Pancreas (tissue), 10 donors: ENCODE results near the gene MYO9B. TPM values are rescaled to one million over a fixed set of nuclear protein-coding genes. Genes with fewer than 3 reads are reported as not detected.
"Not testable (repeated sequence)": the region's sequence is repeated elsewhere in the genome, so short reads cannot be mapped to it uniquely, and the experiment has no call there.

Experiments
- ATAC-seq, 4 donors: fragments of 200-7000 bp; cut with Tn5 transposase; one replicate each; pipeline versions ENCODE4 v1.8.0 to v1.9.1; 2020; ENCODE audit warnings: mild to moderate bottlenecking in 4 of 4, moderate library complexity in 4 of 4
- DNase-seq, 6 donors: peaks; one replicate each; pipeline ENCODE4 v3.0.0-alpha.2; 2020
- FAIRE-seq: peaks from 2 replicates; lab custom pipeline; 2012; peaks lifted over from hg19 to GRCh38; lab: Jason Lieb, UNC
- H3K27ac ChIP-seq, 4 donors: fragments of 200-600 bp; sonication (generic); 1 replicate in 3 of 4; 2 replicates in 1 of 4; pipeline versions ENCODE4 v1.5.0 to v1.8.0; 2020
- H3K27me3 ChIP-seq, 4 donors: fragments of 200-600 bp; one replicate each; pipeline ENCODE4 v1.8.0; 2021
- H3K36me3 ChIP-seq, 3 donors: fragments of 200-600 bp; sonication (generic) in 1 of 3; one replicate each; pipeline versions ENCODE4 v1.5.0 to v1.8.0; 2020 to 2021
- H3K4me1 ChIP-seq, 3 donors: fragments of 200-600 bp; one replicate each; pipeline ENCODE4 v1.8.0; 2021
- H3K4me3 ChIP-seq, 4 donors: fragments of 200-600 bp; sonication (generic) in 2 of 4; one replicate each; pipeline versions ENCODE4 v1.5.0 to v1.8.0; 2020 to 2021
- H3K9me3 ChIP-seq, 4 donors: fragments of 200-600 bp; one replicate each; pipeline ENCODE4 v1.8.0; 2021
- CTCF ChIP-seq, 4 donors: fragments of 200-600 bp; sonication (generic) in 3 of 4; IDR thresholded peaks; one replicate each; pipeline versions ENCODE4 v1.5.0 to v1.8.0; 2021; ENCODE audit warnings: antibody characterized with exemption in 4 of 4
- WGBS, 2 donors: extraction: QIAGEN DNeasy Blood & Tissue Kit; methylation state at CpG; one replicate each; pipeline ENCODE4 v1.1.7; 2013; 5-methylcytosine and 5-hydroxymethylcytosine counted together
- intact Hi-C, 3 donors: fragments of 100-400 bp; cut with DNase I; formaldehyde crosslinking; loops; one replicate each; pipeline versions ENCODE4 v1.11.1 to v1.14.2; 2022
- polyA plus RNA-seq, 2 donors: library from polyadenylated mRNA; stranded (reverse); fragments of 200-250 nt; gene quantifications; one replicate each; pipeline ENCODE4 v1.2.3, GENCODE V29; 2013
- total RNA-seq, 6 donors: library from RNA; stranded (reverse); fragmentation: NEBNext Ultra II Directional in 4 of 6; extraction: Animal tissue kit (Norgen Biotek cat#: 25700) in 4 of 6; gene quantifications; one replicate each; pipeline versions ENCODE4 v1.2.1 to v1.2.4, GENCODE V29; 2021 to 2023
- donor health status: healthy with polysubstance abuse.
- donor health status: DM: no; HTN: no; CAD: no; lungs with moderate emphysema.
- donor health status: DM: no; HTN: no; CAD: no.
- donor health status: control.
- donor health status: control.
- donor health status: Bipolar disorder and iron deficiency.
- donor health status: DM: yes; HTN: yes; CAD: no.
- donor health status: DM: no; HTN: no; CAD: no.
- donor health status: DM: no; HTN: no; CAD: no.
- donor health status: DM: yes; HTN: yes; CAD: no.

Gene MYO9B
- total and polyA plus RNA-seq, 8 donors: 16.6 to 53.4 (median 23.4) TPM

DNA sequence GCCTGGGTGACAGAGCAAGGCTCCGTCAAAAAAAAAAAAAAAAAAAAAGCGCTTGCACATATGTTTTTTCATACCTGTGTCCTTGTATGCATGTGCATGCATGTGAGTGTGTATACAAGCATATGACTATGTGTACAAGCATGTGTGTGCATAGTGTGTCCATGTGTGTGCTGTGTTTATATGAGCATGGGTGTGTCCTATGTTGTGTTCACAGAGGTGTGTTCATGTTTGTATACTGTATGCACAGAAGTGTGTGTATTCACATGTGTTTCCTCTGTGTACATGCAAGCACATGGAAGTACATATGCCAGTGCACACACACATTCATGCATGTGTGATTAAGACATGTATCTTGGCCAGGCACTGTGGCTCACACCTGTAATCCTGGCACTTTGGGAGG, 17.1 kb downstream of the MYO9B start:
- no peaks in the 10 kb centered on the region for H3K27me3 ChIP-seq
- 74 to 90% methylated on average over 2 of the region's 2 CpGs for WGBS, 2 donors
- no peak for ATAC-seq
- no peak for TF ChIP-seq CTCF (IDR thresholded peaks at IDR 0.05)
- H3K36me3 ChIP-seq: no peaks in the 10 kb centered on the region
- no peak overlapping the region for H3K4me3 ChIP-seq
- no peaks in the 10 kb centered on the region for H3K9me3 ChIP-seq
- H3K4me1 ChIP-seq: peaks cover 0 to 2% (median 0%) of the 10 kb centered on the region in 3 donors
- no peak overlapping the region for H3K27ac ChIP-seq
- FAIRE-seq: no peak
- intact Hi-C loops: no loop called here
- DNase-seq: no peak

- H3K27me3 ChIP-seq, ATAC-seq, FAIRE-seq, H3K4me1 ChIP-seq, H3K4me3 ChIP-seq, intact Hi-C loops, DNase-seq, H3K36me3 ChIP-seq, H3K9me3 ChIP-seq: not testable (repeated sequence)
- H3K27ac ChIP-seq: peak overlapping the region in 1 of 4 donors; percentile 50
- WGBS, 2 donors: 94 to 96% methylated on average over 3 of the region's 3 CpGs
Observed at GRCh38 chr19:17094694-17095093, 19.1 kb downstream of the MYO9B start.

GRCh38 chr19:17095141-17095919, 19.8 kb downstream of the MYO9B start:
- FAIRE-seq (no peak), DNase-seq (peak in 1 of 6 donors; percentile 23), ATAC-seq (peak in 3 of 4 donors; percentile 32 to 62 (median 46))
- no peak for TF ChIP-seq CTCF (IDR thresholded peaks at IDR 0.05)
- intact Hi-C loops: no loop called here
- H3K4me3 ChIP-seq: no peak overlapping the region
- H3K4me1 ChIP-seq: peaks cover 0 to 2% (median 0%) of the 10 kb centered on the region in 3 donors
- H3K27me3 ChIP-seq: no peaks in the 10 kb centered on the region
- H3K9me3 ChIP-seq: no peaks in the 10 kb centered on the region
- H3K27ac ChIP-seq: peak overlapping the region in 1 of 4 donors; percentile 50
- no peaks in the 10 kb centered on the region for H3K36me3 ChIP-seq
- WGBS, 2 donors: 92% methylated on average over 23 of the region's 23 CpGs

- Histone ChIP-seq H3K36me3 (peaks cover 0 to 8% (median 0%) of the 10 kb centered on the region in 3 donors), H3K4me3 (no peak overlapping the region), H3K4me1 (peaks cover 0 to 2% (median 0%) of the 10 kb centered on the region in 3 donors), H3K9me3 (no peaks in the 10 kb centered on the region), H3K27ac (no peak overlapping the region), H3K27me3 (no peaks in the 10 kb centered on the region)
- FAIRE-seq (no peak), ATAC-seq (peak in 3 of 4 donors; percentile 24 to 62 (median 38)), DNase-seq (no peak)
- 83 to 85% methylated on average over 8 of the region's 8 CpGs for WGBS, 2 donors
- no peak for TF ChIP-seq CTCF (IDR thresholded peaks at IDR 0.05)
- intact Hi-C loops: no loop called here
Observed at GRCh38 chr19:17097593-17098126, 22.1 kb downstream of the MYO9B start.

- Histone ChIP-seq H3K27me3 (no peaks in the 10 kb centered on the region), H3K9me3 (no peaks in the 10 kb centered on the region), H3K27ac (no peak overlapping the region), H3K4me3 (no peak overlapping the region), H3K36me3 (peaks cover 0 to 14% (median 0%) of the 10 kb centered on the region in 3 donors), H3K4me1 (peaks cover 0 to 2% (median 0%) of the 10 kb centered on the region in 3 donors)
- no peak for FAIRE-seq
- no peak for ATAC-seq
- DNase-seq: no peak
- no peak for TF ChIP-seq CTCF (IDR thresholded peaks at IDR 0.05)
- 97 to 99% methylated on average over 9 of the region's 9 CpGs for WGBS, 2 donors
- intact Hi-C loops: no loop called here
Observed at GRCh38 chr19:17098326-17098725, 22.7 kb downstream of the MYO9B start.
